ENCODE results near the gene MISFA. TPM values are rescaled to one million over a fixed set of nuclear protein-coding genes. Genes with fewer than 3 reads are reported as not detected.

Gene MISFA
- 1 to 10 TPM in 1 of 4 donors, not detected in 3; 7.1 TPM for total RNA-seq

DNA sequence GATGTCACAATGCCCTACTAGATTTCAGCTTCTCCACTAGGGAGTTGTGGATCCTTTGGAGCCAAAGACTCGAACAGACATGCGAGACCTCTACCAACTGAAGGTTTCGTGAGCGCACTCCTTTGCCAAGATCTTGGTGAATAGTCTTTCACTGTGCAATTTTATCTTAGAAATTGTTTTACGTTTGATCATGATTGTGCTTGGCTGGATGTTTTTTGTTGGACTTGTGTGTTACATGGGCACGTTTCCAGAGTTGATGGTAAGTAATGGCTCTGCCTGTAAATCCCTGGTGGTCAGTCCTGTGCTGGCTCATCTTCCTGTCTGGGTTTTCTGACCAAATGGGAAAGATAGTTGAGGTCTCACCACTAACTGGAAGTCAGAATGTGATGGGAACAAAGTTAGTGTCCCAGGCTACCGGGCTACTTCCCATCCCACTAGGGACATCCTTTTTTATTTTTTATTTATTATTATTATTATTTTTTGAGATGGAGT is at the start of gene MISFA:
MISFA (plus strand) TSS at position 51 of the 492 bp plus-strand sequence; CDS start at position 191, 140 bp downstream.
- intact Hi-C loops (cut with DNase I), result no loop called here

GRCh38 chr11:18563090-18563730 is 36.4 kb upstream of the MISFA start:
- H3K4me3 ChIP-seq, result no peak overlapping the region
- no peak for TF ChIP-seq POLR2AphosphoS5 (IDR thresholded peaks at IDR 0.05)
- no peak for TF ChIP-seq POLR2A (IDR thresholded peaks at IDR 0.05; ENCODE audit: low read depth)
- TF ChIP-seq, protein P1, sequence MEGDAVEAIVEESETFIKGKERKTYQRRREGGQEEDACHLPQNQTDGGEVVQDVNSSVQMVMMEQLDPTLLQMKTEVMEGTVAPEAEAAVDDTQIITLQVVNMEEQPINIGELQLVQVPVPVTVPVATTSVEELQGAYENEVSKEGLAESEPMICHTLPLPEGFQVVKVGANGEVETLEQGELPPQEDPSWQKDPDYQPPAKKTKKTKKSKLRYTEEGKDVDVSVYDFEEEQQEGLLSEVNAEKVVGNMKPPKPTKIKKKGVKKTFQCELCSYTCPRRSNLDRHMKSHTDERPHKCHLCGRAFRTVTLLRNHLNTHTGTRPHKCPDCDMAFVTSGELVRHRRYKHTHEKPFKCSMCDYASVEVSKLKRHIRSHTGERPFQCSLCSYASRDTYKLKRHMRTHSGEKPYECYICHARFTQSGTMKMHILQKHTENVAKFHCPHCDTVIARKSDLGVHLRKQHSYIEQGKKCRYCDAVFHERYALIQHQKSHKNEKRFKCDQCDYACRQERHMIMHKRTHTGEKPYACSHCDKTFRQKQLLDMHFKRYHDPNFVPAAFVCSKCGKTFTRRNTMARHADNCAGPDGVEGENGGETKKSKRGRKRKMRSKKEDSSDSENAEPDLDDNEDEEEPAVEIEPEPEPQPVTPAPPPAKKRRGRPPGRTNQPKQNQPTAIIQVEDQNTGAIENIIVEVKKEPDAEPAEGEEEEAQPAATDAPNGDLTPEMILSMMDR (IDR thresholded peaks at IDR 0.05), result no peak
- TF ChIP-seq EP300 (IDR thresholded peaks at IDR 0.05), result no peak
- no peaks in the 10 kb centered on the region for H3K4me1 ChIP-seq
- 91% methylated on average over 2 of the region's 2 CpGs for WGBS
- intact Hi-C loops (cut with DNase I), result no loop called here
- H3K27ac ChIP-seq (replicated peaks in 1 of 4), result no peak overlapping the region
- no peak for DNase-seq (ENCODE audit: extremely low spot score)
- no peaks in the 10 kb centered on the region for H3K27me3 ChIP-seq
- no peaks in the 10 kb centered on the region for H3K9me3 ChIP-seq
- H3K36me3 ChIP-seq, result peaks cover 38 to 92% (median 79%) of the 10 kb centered on the region in 4 donors

More for the DNA sequence above, at the start of gene MISFA:
- Histone ChIP-seq H3K27me3 (no peaks in the 10 kb centered on the region), H3K4me3 (no peak within 1 kb of the TSS), H3K9me3 (no peaks in the 10 kb centered on the region), H3K27ac (replicated peaks in 1 of 4) (peak within 1 kb of the TSS in 3 of 4 donors; percentile 42 to 65 (median 51)), H3K4me1 (peaks cover 11 to 49% (median 34%) of the 10 kb centered on the region in 4 donors), H3K36me3 (peaks cover 0 to 28% (median 15%) of the 10 kb centered on the region in 4 donors)
- no peak for DNase-seq (ENCODE audit: extremely low spot score)
- TF ChIP-seq EP300 (IDR thresholded peaks at IDR 0.05) (no peak), POLR2A (IDR thresholded peaks at IDR 0.05; ENCODE audit: low read depth) (no peak), POLR2AphosphoS5 (IDR thresholded peaks at IDR 0.05) (no peak)
- TF ChIP-seq, protein P1 (IDR thresholded peaks at IDR 0.05), result no peak
- WGBS, result 90% methylated on average over 7 of the region's 7 CpGs

DNA sequence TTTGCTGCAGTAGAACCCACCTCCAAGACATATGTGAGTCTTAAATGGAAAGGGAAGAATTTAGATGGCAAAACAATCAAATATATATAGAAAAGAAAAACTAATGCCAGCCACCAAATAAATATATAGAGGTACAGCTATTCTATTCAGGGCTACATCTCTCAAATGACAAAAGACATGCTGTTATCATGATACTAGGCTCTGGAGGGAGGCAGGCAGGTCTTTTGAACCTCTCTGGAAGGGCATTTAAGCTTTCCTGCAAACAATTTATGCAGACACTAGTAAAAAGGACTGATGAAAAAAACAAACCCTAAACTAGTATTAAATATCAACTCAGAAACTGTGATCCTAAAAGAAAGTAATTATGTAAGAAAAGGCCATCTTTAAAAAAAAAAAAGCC is 35.4 kb upstream of the MISFA start:
- Histone ChIP-seq H3K27ac (replicated peaks in 1 of 4) (no peak overlapping the region), H3K4me3 (no peak overlapping the region), H3K27me3 (no peaks in the 10 kb centered on the region), H3K36me3 (peaks cover 38 to 88% (median 78%) of the 10 kb centered on the region in 4 donors), H3K4me1 (no peaks in the 10 kb centered on the region), H3K9me3 (no peaks in the 10 kb centered on the region)
- intact Hi-C loops (cut with DNase I), result no loop called here
- TF ChIP-seq POLR2A (IDR thresholded peaks at IDR 0.05; ENCODE audit: low read depth) (no peak), EP300 (IDR thresholded peaks at IDR 0.05) (no peak), POLR2AphosphoS5 (IDR thresholded peaks at IDR 0.05) (no peak)
- TF ChIP-seq, protein P1 (IDR thresholded peaks at IDR 0.05), result no peak
- no peak for DNase-seq (ENCODE audit: extremely low spot score)

- Histone ChIP-seq H3K9me3 (no peaks in the 10 kb centered on the region), H3K4me3 (no peak overlapping the region), H3K27me3 (no peaks in the 10 kb centered on the region), H3K27ac (replicated peaks in 1 of 4) (no peak overlapping the region), H3K36me3 (peaks cover 35 to 86% (median 78%) of the 10 kb centered on the region in 4 donors), H3K4me1 (no peaks in the 10 kb centered on the region)
- TF ChIP-seq POLR2AphosphoS5 (IDR thresholded peaks at IDR 0.05) (no peak), POLR2A (IDR thresholded peaks at IDR 0.05; ENCODE audit: low read depth) (no peak), EP300 (IDR thresholded peaks at IDR 0.05) (no peak)
- TF ChIP-seq, protein P1 (IDR thresholded peaks at IDR 0.05), result no peak
- intact Hi-C loops (cut with DNase I), result no loop called here
- no peak for DNase-seq (ENCODE audit: extremely low spot score)
Measured at GRCh38 chr11:18566406-18566805, 33.2 kb upstream of the MISFA start.

Measured in esophagus muscularis mucosa (tissue), 4 donors.